Measurements from ENCODE around the gene CMTM6.
"Not testable (repeated sequence)": the region's sequence is repeated elsewhere in the genome, so short reads cannot be mapped to it uniquely, and the experiment has no call there.

The CMTM6 gene

DNA sequence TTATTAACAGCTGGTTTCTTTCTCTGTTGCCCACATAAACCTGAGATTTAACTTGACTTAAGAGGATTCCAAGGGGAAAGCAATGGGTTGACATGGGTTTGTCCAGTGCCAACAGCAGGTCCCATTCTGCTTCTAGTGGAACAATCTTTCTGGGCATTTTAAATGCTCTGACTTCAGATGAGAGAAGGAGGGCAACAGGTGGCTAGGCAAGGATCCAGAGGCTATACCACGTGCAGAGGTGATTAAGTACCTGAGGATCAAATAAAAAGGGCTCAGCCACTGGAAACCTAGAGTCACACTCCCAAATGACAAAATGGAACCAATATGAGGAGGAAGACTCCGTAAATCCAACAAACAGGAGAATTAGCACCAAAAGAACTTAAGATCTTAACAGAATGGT, 28.5 kb downstream of the CMTM6 start (continued):
- TF ChIP-seq TSHZ2 (CRISPR knock-in tag; IDR thresholded peaks at IDR 0.05) (no peak), SNAI2 (CRISPR knock-in tag; IDR thresholded peaks at IDR 0.05) (no peak), OSR1 (CRISPR knock-in tag; IDR thresholded peaks at IDR 0.05) (no peak), ZC3H10 (CRISPR knock-in tag; IDR thresholded peaks at IDR 0.05) (no peak), GLIS3 (CRISPR knock-in tag; IDR thresholded peaks at IDR 0.05) (no peak), ZFP3 (CRISPR knock-in tag; IDR thresholded peaks at IDR 0.05) (no peak)

- ATAC-seq, result not testable (repeated sequence)
These were observed 30.5 kb downstream of the CMTM6 start for GRCh38 chr3:32472151-32472550.

- no peak for TF ChIP-seq GLIS3 (CRISPR knock-in tag; IDR thresholded peaks at IDR 0.05)
- no peak for ATAC-seq
These were observed 31.4 kb downstream of the CMTM6 start for GRCh38 chr3:32471246-32471645.

GRCh38 chr3:32470362-32470761, 32.3 kb downstream of the CMTM6 start:
- TF ChIP-seq ZNF70 (CRISPR knock-in tag; IDR thresholded peaks at IDR 0.05), result no peak
- TF ChIP-seq OSR1 (CRISPR knock-in tag; IDR thresholded peaks at IDR 0.05), result no peak
- no peak for TF ChIP-seq SNAI2 (CRISPR knock-in tag; IDR thresholded peaks at IDR 0.05)
- TF ChIP-seq ZC3H10 (CRISPR knock-in tag; IDR thresholded peaks at IDR 0.05), result no peak
- TF ChIP-seq, protein P1, sequence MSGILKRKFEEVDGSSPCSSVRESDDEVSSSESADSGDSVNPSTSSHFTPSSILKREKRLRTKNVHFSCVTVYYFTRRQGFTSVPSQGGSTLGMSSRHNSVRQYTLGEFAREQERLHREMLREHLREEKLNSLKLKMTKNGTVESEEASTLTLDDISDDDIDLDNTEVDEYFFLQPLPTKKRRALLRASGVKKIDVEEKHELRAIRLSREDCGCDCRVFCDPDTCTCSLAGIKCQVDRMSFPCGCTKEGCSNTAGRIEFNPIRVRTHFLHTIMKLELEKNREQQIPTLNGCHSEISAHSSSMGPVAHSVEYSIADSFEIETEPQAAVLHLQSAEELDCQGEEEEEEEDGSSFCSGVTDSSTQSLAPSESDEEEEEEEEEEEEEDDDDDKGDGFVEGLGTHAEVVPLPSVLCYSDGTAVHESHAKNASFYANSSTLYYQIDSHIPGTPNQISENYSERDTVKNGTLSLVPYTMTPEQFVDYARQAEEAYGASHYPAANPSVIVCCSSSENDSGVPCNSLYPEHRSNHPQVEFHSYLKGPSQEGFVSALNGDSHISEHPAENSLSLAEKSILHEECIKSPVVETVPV (CRISPR knock-in tag; IDR thresholded peaks at IDR 0.05), result no peak
- no peak for TF ChIP-seq ISL1 (CRISPR knock-in tag; IDR thresholded peaks at IDR 0.05)

DNA sequence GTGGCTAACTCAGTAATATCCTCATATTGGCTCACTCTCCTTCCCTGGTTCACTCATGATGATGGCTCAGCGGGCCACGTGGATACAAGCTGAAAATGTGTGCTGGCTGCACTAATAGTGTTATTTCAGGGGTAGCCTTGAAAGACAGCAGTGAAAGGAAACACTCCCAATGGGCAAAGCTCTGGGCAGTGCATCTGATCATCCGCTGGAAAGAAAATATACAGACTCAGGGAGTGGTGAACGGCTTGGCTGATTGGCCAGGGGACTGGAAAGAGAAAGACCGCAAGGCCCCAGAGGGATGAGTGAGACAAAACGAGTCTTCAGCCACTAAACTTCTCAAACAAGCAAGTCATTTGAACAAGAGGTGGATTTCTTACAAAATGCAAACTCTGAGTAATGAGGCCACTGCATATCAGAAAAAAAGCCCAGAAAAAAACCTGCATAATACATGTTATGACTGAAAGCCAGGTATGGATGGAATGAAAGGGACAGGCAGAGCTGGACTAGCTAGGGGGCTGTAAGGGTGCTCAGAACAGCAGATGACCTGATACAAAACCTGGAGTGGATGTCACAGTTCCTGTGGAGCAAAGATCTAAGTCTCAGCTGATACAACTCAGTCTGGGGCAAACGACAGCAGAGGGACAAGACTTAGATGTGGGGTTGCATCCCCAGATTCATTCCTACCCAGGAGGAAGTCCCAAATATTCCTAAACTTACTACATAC, 33.3 kb downstream of the CMTM6 start:
- peak; percentile 57 for ATAC-seq
- no peak for TF ChIP-seq ZFP30 (CRISPR knock-in tag; IDR thresholded peaks at IDR 0.05)
- no peak for TF ChIP-seq GLIS3 (CRISPR knock-in tag; IDR thresholded peaks at IDR 0.05)
- TF ChIP-seq PPARA (CRISPR knock-in tag; IDR thresholded peaks at IDR 0.05; ENCODE audit: borderline replicate concordance), result no peak
- no peak for TF ChIP-seq CREB5 (CRISPR knock-in tag; IDR thresholded peaks at IDR 0.05; ENCODE audit: low read depth)
- no peak for TF ChIP-seq ZNF8 (CRISPR knock-in tag; IDR thresholded peaks at IDR 0.05)

More at GRCh38 chr3:32470362-32470761, 32.3 kb downstream of the CMTM6 start:
- no peak for ATAC-seq

DNA sequence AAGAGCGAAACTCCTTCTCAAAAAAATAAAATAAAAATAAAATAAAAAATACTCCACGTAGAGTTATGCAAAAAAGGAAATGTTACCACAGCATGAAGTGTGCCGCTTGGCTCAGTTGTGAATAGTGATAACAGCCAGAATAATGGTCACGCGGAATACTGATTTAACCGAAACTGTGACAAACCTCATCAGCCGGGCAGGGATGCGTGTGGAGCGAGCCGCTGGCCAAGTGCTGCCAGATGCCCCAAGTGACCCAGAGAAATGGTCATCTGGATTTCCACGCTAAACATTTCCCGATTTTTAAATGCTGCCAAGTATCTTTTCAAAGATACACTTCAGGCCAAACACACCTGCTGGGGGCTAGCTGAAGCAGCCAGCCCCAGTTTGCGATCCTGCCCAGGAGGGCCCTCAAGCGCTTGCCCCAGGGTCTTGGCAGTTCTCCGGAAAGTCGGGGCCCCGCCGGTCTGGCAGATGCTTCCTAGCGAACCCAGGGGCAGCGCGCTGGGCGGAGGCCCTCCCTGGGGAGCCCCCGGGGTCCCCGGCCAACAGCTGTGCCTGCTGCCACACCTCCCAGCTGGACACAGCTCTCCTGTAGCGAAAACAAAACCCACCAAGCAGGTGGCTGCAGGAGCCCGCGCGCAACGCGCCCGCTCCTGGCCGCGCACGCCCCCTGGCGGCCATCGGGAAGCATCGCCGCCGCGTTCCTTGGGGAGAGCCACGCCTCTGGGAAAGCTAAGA, 35.1 kb downstream of the CMTM6 start:
- TF ChIP-seq TOX (CRISPR knock-in tag; IDR thresholded peaks at IDR 0.05; ENCODE audit: borderline replicate concordance) (no peak), GLIS3 (CRISPR knock-in tag; IDR thresholded peaks at IDR 0.05) (no peak), ZFP3 (CRISPR knock-in tag; IDR thresholded peaks at IDR 0.05) (no peak)
- peak; percentile 90 for ATAC-seq

GRCh38 chr3:32466808-32467207, 35.8 kb downstream of the CMTM6 start:
- not testable (repeated sequence) for ATAC-seq

- not testable (repeated sequence) for ATAC-seq
These were observed 37.9 kb downstream of the CMTM6 start for GRCh38 chr3:32464726-32465125.

DNA sequence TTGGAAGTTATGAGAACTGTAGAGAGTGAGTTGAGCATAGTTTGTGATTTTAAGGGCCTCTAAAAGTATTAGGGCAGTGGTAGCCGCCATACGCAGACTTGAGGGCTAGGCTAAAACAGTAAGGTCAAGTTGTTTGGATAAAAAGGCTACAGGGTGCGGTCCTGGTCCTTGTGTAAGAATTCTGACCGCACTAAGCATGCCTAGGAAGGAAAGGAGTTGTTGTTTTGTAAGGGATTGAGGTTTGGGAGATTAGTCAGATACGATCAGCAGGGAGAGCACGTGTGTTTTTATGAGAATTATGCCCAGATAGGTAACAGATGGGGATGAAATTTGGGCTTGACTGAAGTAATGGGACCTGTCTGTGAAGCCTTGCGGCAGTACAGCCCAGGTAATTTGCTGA, 39.2 kb downstream of the CMTM6 start:
- ATAC-seq, result not testable (repeated sequence)

DNA sequence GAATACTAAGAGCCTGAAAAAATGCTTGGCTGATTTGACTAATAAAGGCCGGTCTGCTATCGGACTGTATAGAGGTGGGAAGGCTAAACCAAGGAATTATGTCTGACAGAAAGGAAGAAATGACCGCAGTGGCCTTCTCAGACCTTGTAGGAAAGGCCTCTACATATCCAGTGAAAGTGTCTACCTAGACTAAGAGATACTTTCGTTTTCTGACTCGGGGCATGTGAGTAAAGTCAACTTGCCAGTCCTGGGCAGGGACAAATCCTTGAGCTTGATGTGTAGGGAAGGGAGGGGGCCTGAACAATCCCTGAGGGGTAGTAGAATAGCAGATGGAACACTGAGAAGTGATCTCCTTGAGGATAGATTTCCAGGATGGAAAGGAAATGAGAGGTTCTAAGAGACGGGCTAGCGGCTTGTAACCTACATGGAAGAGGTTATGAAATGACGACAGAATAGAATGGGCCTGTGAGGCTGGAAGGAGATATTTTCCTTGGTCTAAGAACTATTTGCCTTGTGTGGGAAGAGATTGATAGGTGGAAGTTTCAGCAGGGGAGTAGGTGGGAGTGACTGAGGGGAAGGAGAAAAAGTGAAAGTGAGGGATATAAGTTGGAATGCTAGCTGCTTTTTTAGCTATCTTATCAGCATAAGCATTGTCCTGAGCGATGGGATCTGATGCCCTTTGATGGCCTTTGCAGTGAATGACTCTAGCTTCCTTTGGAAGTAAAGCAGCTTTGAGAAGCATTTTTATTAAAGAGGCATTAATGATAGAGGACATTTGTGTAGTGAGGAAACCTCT, 40.3 kb downstream of the CMTM6 start:
- ATAC-seq, result not testable (repeated sequence)
